HepG2 (cell line): ENCODE data around the gene ID4. TPM values are rescaled to one million over a fixed set of nuclear protein-coding genes. Genes with fewer than 3 reads are reported as not detected.
A peak's percentile ranks its signal among the peaks of the same experiment; 100 is the strongest.

Experiments
- ATAC-seq: fragments of 200-7000 bp; cut with Tn5 transposase; 3 replicates; pipeline ENCODE4 v1.9.1; 2020; ENCODE audit warnings: mild to moderate bottlenecking, moderate library complexity
- BruUV-seq: library from RNA; stranded (reverse); fragments of 400-500 nt; replicated peaks from 2 replicates; lab custom pipeline; 2021; lab: Mats Ljungman, UMichigan
- CTCF ChIA-PET: fragments of 300-600 bp; formaldehyde crosslinking; extraction: SDS; loops from one replicate; lab custom pipeline; 2021; ENCODE audit warnings: low total read pairs, inconsistent platforms, low intra/inter-chr PET ratio; lab: Yijun Ruan, JAX
- POLR2A ChIA-PET: fragments of 350-600 bp; sonication (Branson Sonifier 250); formaldehyde crosslinking; loops from one replicate; lab custom pipeline; 2020; ENCODE audit warnings: antibody characterized with exemption, inconsistent platforms; lab: Yijun Ruan, JAX
- DNase-seq: peaks from one replicate; pipeline ENCODE4 v3.0.0-alpha.2; 2015; ENCODE audit warnings: low spot score
- FAIRE-seq: peaks from 3 replicates; lab custom pipeline; 2011; peaks lifted over from hg19 to GRCh38; lab: Jason Lieb, UNC
- H2AFZ ChIP-seq: one replicate; pipeline ENCODE4 v1.6.1; 2011; ENCODE audit warnings: low read length, inconsistent platforms
- H3K27ac ChIP-seq: fragments of 300-600 bp; 3 replicates; pipeline ENCODE4 v1.8.0; 2011; ENCODE audit warnings: mixed run types, mild to moderate bottlenecking, mixed read lengths, low read length, inconsistent platforms; ENCODE audit not compliant: insufficient read depth; ENCODE audit errors: extremely low read length
- H3K27me3 ChIP-seq, 2 experiments: fragments of 200-600 bp in 1 of 2; 2 replicates in 1 of 2; 3 replicates in 1 of 2; pipeline versions ENCODE4 v1.6.0 to v1.8.0; 2011; ENCODE audit warnings: low read length in 2 of 2, mild to moderate bottlenecking in 2 of 2, moderate library complexity in 2 of 2, inconsistent platforms in 1 of 2; ENCODE audit not compliant: insufficient read depth in 2 of 2, control insufficient read depth in 1 of 2
- H3K36me3 ChIP-seq, 2 experiments: fragments of 200-600 bp in 1 of 2; replicated peaks in 1 of 2; 2 replicates in 1 of 2; 3 replicates in 1 of 2; pipeline versions ENCODE4 v1.5.1 to v1.8.0; 2011; ENCODE audit warnings: low read length in 2 of 2, inconsistent platforms in 1 of 2; ENCODE audit not compliant: insufficient read depth in 2 of 2, control insufficient read depth in 1 of 2
- H3K4me1 ChIP-seq: 2 replicates; pipeline ENCODE4 v1.5.1; 2012; ENCODE audit warnings: low read length, inconsistent platforms; ENCODE audit not compliant: insufficient read depth
- H3K4me2 ChIP-seq: 2 replicates; pipeline ENCODE4 v1.6.0; 2011; ENCODE audit warnings: low read depth, low read length, inconsistent platforms
- H3K4me3 ChIP-seq, 3 experiments: fragments of 200-600 bp in 1 of 3; sonication (generic), shearing (Covaris generic) in 1 of 3; replicated peaks in 1 of 3; 2 replicates each; pipeline ENCODE4 v1.5.1; 2011 to 2016; ENCODE audit warnings: low read length in 3 of 3, inconsistent platforms in 2 of 3, low read depth in 2 of 3, mild to moderate bottlenecking in 2 of 3, control low read depth in 1 of 3, mixed read lengths in 1 of 3; ENCODE audit not compliant: insufficient read depth in 1 of 3
- H3K79me2 ChIP-seq: one replicate; pipeline ENCODE4 v1.6.1; 2011; ENCODE audit warnings: low read length, inconsistent platforms; ENCODE audit not compliant: insufficient read depth
- H3K9ac ChIP-seq: 2 replicates; pipeline ENCODE4 v1.6.0; 2011; ENCODE audit warnings: mild to moderate bottlenecking, low read depth, low read length, inconsistent platforms; ENCODE audit not compliant: insufficient read depth
- H3K9me3 ChIP-seq: 2 replicates; pipeline ENCODE4 v1.5.1; 2012; ENCODE audit warnings: mild to moderate bottlenecking, low read length
- H4K20me1 ChIP-seq: 2 replicates; pipeline ENCODE4 v1.6.0; 2011; ENCODE audit warnings: inconsistent platforms, mild to moderate bottlenecking, low read length, moderate library complexity; ENCODE audit not compliant: insufficient read depth
- CREB1 ChIP-seq, 2 experiments: fragments of 450-650 bp in 1 of 2; IDR thresholded peaks; 2 replicates each; pipeline ENCODE4 v1.6.1; 2016 to 2017; ENCODE audit warnings: control low read depth in 1 of 2, mild to moderate bottlenecking in 1 of 2, missing compliant biosample characterization in 1 of 2, missing genetic modification characterization in 1 of 2
- FOXJ3 ChIP-seq: sonication (generic); formaldehyde crosslinking; IDR thresholded peaks from 2 replicates; pipeline ENCODE4 v1.4.0; 2020; ENCODE audit warnings: missing genetic modification reagents, mild to moderate bottlenecking, borderline replicate concordance
- GPN1 ChIP-seq: sonication (generic); formaldehyde crosslinking; IDR thresholded peaks from 2 replicates; pipeline ENCODE4 v1.5.1; 2020; ENCODE audit warnings: missing genetic modification reagents, borderline replicate concordance
- PLRG1 ChIP-seq: fragments of 450-650 bp; conservative IDR thresholded peaks from 2 replicates; pipeline ENCODE4 v1.6.1; 2016
- PTBP1 ChIP-seq: fragments of 200-400 bp; formaldehyde crosslinking; IDR thresholded peaks from 2 replicates; pipeline ENCODE4 v1.6.1; 2018; ENCODE audit warnings: low read length, low read depth; ENCODE audit not compliant: poor library complexity, severe bottlenecking
- RAD51 ChIP-seq: fragments of 450-650 bp; IDR thresholded peaks from 2 replicates; pipeline ENCODE4 v1.6.1; 2016; ENCODE audit warnings: borderline replicate concordance
- RFX5 ChIP-seq: IDR thresholded peaks from 2 replicates; pipeline ENCODE4 v1.6.1; 2011; ENCODE audit warnings: low read depth, low read length, improper control_type of control experiment
- SNRNP70 ChIP-seq: fragments of 200-400 bp; formaldehyde crosslinking; IDR thresholded peaks from 2 replicates; pipeline ENCODE4 v1.6.1; 2017; ENCODE audit warnings: mild to moderate bottlenecking, low read depth, low read length, moderate library complexity
- TBL1XR1 ChIP-seq: fragments of 150-350 bp; IDR thresholded peaks from 2 replicates; pipeline ENCODE4 v1.6.1; 2014; ENCODE audit warnings: borderline replicate concordance, low read length; ENCODE audit not compliant: partially characterized antibody
- ZNF331 ChIP-seq: sonication (generic); formaldehyde crosslinking; IDR thresholded peaks from 2 replicates; pipeline ENCODE4 v1.4.0; 2020; ENCODE audit warnings: missing genetic modification reagents
- ZNF703 ChIP-seq: sonication (generic); formaldehyde crosslinking; IDR thresholded peaks from 2 replicates; pipeline ENCODE4 v1.5.1; 2020; ENCODE audit warnings: missing genetic modification reagents, mild to moderate bottlenecking, moderate library complexity, borderline replicate concordance
- WGBS: methylation state at CpG from one replicate; pipeline ENCODE4 v1.1.6; 2017; ENCODE audit warnings: low lambda C conversion rate; 5-methylcytosine and 5-hydroxymethylcytosine counted together
- in situ Hi-C: cut with HindIII; loops from 2 replicates; pipeline ENCODE4 v1.10.0; 2017; ENCODE audit warnings: low pct_unique_long_range_greater_than_20kb; ENCODE audit not compliant: extremely low pct_ligation_motif_present
- intact Hi-C: fragments of 100-400 bp; cut with micrococcal nuclease; formaldehyde crosslinking; loops from one replicate; pipeline ENCODE4 v1.10.0; 2022; ENCODE audit not compliant: unreplicated experiment
- polyA plus RNA-seq, 8 experiments: library from polyadenylated mRNA; depleted of rRNA in 3 of 8; stranded (reverse) in 7 of 8; unstranded in 1 of 8; fragments of >200 nt; fragmentation: Illumina TruSeq in 4 of 8; extraction: Trizol in 4 of 8; gene quantifications; 2 replicates each; pipeline versions ENCODE4 v1.2.1 to v1.2.3, GENCODE V29; 2011 to 2016; ENCODE audit warnings: low read depth in 4 of 8, missing spikeins in 1 of 8, mixed read lengths in 1 of 8; ENCODE audit not compliant: insufficient read depth in 1 of 8
- total RNA-seq, 5 experiments: library from RNA; depleted of rRNA; stranded (reverse); fragments of >200 nt; fragmentation: Illumina TruSeq; extraction: Trizol; gene quantifications; 2 replicates each; pipeline ENCODE4 v1.2.3, GENCODE V29; 2016; ENCODE audit warnings: low read depth in 1 of 5
- TF ChIP-seq, protein P1 (sequence below): sonication (generic); formaldehyde crosslinking; IDR thresholded peaks from 2 replicates; pipeline ENCODE4 v1.9.0; 2021; ENCODE audit warnings: missing genetic modification reagents, mild to moderate bottlenecking, borderline replicate concordance

ID4 gene
- total and polyA plus RNA-seq, 2 of the 13 experiments (the other 11 are each of a cell fraction or from before 2014, with no cell fraction given): 0.20 to 0.44 TPM

DNA sequence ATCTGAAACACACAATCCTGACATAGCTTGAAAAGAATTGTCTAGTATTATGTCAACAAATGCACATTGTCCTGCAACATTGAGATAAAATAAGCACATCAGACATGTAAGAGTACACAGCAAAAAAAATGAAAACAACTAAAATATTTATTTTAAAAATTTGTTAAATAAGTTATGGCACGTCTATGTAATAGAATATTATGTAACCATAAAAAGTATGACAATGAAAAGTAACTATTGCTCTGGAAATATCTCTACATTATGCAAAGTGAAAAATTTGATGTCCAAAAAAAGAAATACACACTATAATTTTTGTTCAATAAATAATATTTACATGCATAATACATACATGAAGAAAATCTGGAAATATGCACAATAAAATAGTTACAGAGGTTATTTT lies 9.3 kb upstream of the ID4 start:
- Histone ChIP-seq H3K4me3 (no peak overlapping the region), H3K36me3 (no peaks in the 10 kb centered on the region), H3K4me1 (no peaks in the 10 kb centered on the region)
- no TSS peak for BruUV-seq
- DNase-seq: no peak
- in situ Hi-C loops: loop anchor here (25.0 kb wide), 1 partner anchor 1566 kb away; the partner anchor contains the start of gene DEK
- TF ChIP-seq SNRNP70: no peak
- no peak for TF ChIP-seq RAD51
- no peak for TF ChIP-seq ZNF703 (CRISPR knock-in tag)
- no peak for TF ChIP-seq FOXJ3
- TF ChIP-seq, protein P1, sequence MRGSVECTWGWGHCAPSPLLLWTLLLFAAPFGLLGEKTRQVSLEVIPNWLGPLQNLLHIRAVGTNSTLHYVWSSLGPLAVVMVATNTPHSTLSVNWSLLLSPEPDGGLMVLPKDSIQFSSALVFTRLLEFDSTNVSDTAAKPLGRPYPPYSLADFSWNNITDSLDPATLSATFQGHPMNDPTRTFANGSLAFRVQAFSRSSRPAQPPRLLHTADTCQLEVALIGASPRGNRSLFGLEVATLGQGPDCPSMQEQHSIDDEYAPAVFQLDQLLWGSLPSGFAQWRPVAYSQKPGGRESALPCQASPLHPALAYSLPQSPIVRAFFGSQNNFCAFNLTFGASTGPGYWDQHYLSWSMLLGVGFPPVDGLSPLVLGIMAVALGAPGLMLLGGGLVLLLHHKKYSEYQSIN: no peak
- no peak for TF ChIP-seq PLRG1
- TF ChIP-seq, all 625 proteins: peak for 0
- H3K79me2 ChIP-seq: no peaks in the 10 kb centered on the region
- H3K27ac ChIP-seq: no peak overlapping the region
- no peaks in the 10 kb centered on the region for H3K9me3 ChIP-seq
- no peak overlapping the region for H3K4me2 ChIP-seq
- H4K20me1 ChIP-seq: no peaks in the 10 kb centered on the region
- intact Hi-C loops: no loop called here
- WGBS: 51% methylated on average over 1 of the region's 1 CpG
- H3K27me3 ChIP-seq: peaks cover 0 to 6% of the 10 kb centered on the region in 2 experiments; a peak in 3 of 5 replicates
- ATAC-seq: no peak
- POLR2A ChIA-PET: no interaction called here
- no peak overlapping the region for H3K9ac ChIP-seq
- no peak overlapping the region for H2AFZ ChIP-seq
- FAIRE-seq: no peak
- CTCF ChIA-PET: no interaction called here

- in situ Hi-C loops: loop anchor here (25.0 kb wide), 1 partner anchor 1568 kb away; the partner anchor contains the start of gene DEK
- FAIRE-seq (no peak), DNase-seq (peak; percentile 46), ATAC-seq (no peak)
- Histone ChIP-seq H2AFZ (no peak overlapping the region), H3K27me3 (no peaks in the 10 kb centered on the region), H3K27ac (no peak overlapping the region), H3K4me2 (no peak overlapping the region), H3K4me1 (peaks cover 19% of the 10 kb centered on the region), H3K4me3 (no peak overlapping the region), H4K20me1 (no peaks in the 10 kb centered on the region), H3K36me3 (no peaks in the 10 kb centered on the region), H3K79me2 (no peaks in the 10 kb centered on the region), H3K9me3 (no peaks in the 10 kb centered on the region), H3K9ac (no peak overlapping the region)
- CTCF ChIA-PET: no interaction called here
- WGBS: 57% methylated on average over 2 of the region's 2 CpGs
- TF ChIP-seq GPN1 (CRISPR knock-in tag) (no peak), CREB1 (IDR thresholded peaks at IDR 0.05) (0 out of 2 replicates have a peak, but pooled peaks have one; percentile 29), CREB1 (CRISPR knock-in tag; IDR thresholded peaks at IDR 0.05) (no peak), ZNF331 (CRISPR knock-in tag) (no peak), PTBP1 (no peak), TBL1XR1 (no peak), RFX5 (peak; percentile 60; the same call in 1 of the 2 replicates)
- intact Hi-C loops: no loop called here
- POLR2A ChIA-PET: no interaction called here
- BruUV-seq: no TSS peak
Observed at GRCh38 chr6:19830171-19830570, 7.0 kb upstream of the ID4 start.
